Non-pigmented ciliary epithelial cell (primary cell): ENCODE results near the gene KRT1.

Experiments used
- DNase-seq: peaks from one replicate; pipeline ENCODE4 v3.0.0-alpha.2; 2010; ENCODE audit warnings: low read depth

Gene KRT1

GRCh38 chr12:52660934-52661499 is 19.2 kb downstream of the KRT1 start:
- no peak for DNase-seq

DNA sequence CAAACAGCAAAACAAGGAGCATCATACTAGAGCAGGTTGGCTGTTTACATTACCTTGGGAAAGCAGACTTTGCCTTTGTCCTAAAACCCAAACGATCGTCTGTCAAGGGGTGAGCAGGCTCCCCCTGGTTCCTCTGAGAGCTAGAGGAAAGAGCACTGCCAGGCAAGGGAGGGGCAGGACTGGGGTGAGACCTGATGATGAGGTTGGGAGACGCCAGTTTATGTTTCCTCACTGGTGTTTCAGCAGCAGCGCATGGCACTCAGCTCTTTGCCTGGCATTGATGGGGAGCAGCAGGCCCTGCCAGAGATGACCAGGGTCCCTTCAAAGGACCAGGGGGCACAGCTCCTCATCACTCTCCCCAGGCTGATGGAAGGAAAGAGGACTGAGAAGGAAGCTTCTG is 20.3 kb downstream of the KRT1 start:
- DNase-seq = no peak

GRCh38 chr12:52659395-52659794 is 20.8 kb downstream of the KRT1 start:
- no peak for DNase-seq

- no peak for DNase-seq
Measured at GRCh38 chr12:52658196-52658595, 22.0 kb downstream of the KRT1 start.

DNA sequence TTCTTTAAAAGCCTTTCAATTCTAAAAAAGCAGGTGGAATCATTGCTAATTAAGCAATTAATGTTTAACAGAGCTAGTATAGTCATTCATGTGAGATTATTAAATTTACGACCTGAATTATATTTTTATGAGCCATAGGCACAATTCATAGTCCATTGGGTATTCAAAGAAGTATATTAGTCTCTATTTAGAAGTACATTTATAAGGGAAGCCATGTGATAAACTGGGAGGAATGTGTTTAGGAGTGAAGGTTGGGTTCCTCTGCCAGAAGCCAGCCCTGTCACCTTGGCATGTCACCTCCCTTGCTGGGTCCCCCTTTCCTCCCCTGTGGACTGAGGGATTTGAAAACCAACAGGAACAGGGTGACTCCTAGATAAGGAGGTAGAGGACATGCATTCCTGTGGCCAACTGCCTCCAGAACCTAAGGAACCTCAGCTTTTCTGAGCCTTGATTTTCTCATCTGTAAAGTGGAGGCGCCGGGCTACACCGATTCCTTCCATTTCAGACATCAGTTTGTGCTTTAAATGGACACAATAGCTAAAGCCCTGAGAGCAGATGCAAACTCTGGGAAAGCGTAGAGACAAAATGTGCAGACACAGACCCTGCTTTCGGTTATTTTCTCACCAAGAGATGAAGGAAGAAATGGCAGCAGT is 22.8 kb downstream of the KRT1 start:
- no peak for DNase-seq

GRCh38 chr12:52656616-52657015 is 23.6 kb downstream of the KRT1 start:
- DNase-seq = no peak

GRCh38 chr12:52655720-52656124 is 24.5 kb downstream of the KRT1 start:
- no peak for DNase-seq

- no peak for DNase-seq
Measured at GRCh38 chr12:52655251-52655650, 25.0 kb downstream of the KRT1 start.

GRCh38 chr12:52651726-52652261 is 28.4 kb downstream of the KRT1 start, which contains the start of gene KRT2:
KRT2 (minus strand) TSS chr12:52652211; CDS start chr12:52652142, 69 bp downstream.
- DNase-seq = no peak

DNA sequence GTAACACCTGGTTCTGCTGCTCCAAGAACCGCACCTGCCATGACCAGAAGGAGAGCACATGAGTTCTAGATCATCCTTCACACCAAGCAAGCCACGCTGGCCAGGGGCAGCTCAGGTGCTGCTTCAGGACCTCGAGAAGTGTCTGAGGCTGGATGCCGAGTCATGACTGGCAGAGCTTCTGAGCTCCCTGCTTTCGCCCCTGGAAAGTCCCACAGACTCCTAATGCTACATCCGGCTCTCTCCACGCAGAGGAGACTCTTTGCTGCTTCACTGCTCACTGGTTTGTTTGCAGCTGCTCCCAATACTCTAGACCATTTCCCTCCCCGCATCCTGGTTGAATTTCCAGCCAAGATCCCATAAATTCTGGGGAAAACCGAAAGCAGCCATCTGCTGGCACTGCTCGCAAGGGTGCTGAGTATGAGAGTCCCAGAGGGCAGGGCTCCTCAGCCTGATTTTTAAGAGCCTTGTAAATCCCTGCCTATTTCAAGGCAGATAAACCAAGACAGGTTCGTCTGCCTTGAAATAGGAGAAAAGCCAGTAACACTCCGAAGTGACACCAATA is 29.6 kb downstream of the KRT1 start:
- DNase-seq = no peak

GRCh38 chr12:52649066-52649465 is 31.1 kb downstream of the KRT1 start:
- no peak for DNase-seq

DNA sequence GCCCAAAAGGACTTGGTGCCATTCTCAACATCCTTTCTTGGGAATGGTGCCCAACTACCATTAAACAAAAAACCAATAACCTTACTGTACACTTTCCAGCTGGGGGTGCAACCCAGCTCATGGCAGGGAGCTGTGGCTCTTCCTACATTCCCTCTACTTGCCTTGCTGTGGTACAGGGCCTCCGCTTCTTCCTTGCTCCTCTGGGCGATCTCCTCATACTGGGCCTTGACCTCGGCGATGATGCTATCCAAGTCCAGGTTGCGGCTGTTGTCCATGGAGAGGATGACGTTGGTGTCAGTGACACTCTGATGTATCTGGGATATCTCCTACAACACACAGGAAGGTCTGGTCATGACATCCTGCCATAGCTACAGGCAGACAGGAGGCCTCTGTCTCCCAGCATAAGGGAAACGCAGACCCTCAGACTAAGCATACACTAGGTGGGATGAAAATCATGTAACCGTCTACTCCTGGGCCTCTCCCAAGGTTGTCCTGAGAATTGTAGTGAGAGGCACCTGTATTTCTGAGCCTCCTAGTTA is 32.1 kb downstream of the KRT1 start:
- no peak for DNase-seq

DNA sequence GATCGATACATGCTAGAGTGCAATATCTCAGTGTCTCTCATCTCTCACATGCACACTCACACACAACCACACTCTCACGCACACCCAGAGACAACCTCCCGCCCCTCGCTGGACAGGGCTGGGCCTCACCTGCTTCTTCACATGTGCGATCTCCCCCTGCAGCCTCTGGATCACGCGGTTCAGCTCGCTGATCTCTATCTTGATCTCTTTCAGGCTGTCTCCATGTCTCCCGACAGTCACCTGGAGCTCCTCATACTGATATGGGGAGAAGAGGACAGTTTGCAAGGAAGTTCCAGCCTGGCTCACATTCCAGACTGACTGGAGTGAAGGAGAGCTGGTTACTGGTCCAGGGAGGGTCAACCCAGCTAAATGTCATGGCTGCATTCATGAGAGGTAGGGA is 32.6 kb downstream of the KRT1 start:
- no peak for DNase-seq

DNA sequence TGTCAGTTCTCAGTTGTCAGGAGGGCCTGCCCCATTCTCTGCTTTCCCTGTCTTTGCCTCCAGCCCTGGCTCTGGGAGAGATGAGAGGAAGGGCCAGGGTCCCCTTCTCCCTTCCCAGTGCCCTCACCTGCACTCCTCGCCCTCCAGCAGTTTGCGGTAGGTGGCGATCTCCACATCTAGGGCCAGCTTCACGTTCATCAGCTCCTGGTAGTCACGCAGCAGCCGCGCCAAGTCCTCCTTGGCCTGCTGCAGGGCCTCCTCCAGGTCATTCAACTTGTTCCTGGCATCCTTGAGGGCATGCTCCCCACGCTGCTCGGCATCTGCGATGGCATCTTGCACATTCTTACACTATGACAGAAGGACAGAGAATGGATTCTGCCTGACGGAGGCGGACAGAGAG is 33.6 kb downstream of the KRT1 start:
- DNase-seq = no peak

DNA sequence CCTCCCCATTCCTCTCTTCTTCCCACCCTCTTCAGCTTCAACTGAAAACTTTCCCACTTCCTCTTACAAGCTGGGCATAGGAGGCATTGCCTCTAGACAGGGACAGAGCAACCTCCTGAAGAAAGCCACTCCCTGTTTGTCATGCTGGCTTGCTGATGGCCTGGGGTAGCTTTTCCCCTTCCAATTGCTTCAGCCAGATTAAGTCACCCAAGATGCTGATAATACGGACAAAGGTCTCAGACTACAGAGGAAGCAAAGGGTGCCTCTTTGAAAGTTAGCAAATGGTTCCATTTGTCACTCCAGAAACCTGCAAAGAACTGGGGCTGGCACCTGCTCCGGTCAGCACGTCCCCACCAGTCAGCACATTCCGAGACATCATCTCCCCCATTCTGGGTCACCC is 34.2 kb downstream of the KRT1 start:
- no peak for DNase-seq

GRCh38 chr12:52645120-52645761 is 35.0 kb downstream of the KRT1 start:
- DNase-seq = no peak

- DNase-seq = no peak
Measured at GRCh38 chr12:52644078-52644415, 36.2 kb downstream of the KRT1 start.

DNA sequence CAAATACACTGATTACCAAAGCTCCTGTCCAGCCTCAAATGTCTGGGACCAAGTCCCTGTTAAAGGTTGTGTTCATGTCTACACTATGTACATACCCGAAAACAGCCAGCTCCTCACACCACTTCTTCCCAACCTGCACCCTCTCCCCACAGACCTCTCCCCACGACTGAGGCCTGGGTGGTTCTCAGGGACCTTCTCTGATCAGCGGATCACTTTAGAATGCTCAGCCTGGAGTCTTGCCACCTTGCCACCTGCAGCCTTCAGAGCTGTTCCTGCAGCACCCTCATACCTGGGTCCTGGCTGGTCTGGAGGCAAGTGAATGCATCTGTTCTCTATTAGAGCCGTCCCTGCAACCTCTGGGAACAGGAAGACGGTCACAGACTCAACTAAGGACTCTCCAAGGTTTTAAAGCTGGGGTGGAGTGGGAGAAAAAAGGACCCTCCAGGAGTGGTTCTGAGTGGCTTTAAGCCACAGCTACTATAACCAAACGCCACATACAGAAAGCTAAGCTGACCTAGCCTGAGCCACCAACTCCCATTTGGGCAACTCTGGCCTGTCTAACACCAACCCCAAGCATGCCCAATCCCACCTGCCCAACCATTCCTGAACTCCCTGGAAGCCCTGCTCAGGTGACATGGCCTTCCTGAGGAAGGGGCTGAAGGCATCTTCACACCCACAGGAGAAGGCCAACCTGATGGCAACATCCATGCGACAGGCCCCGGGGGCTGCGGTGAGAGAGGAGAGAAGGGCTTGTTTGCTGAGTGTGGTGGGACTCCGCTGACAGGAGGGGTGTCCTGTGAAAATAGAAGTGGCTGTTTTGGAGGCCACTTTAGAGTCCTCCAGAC is 36.8 kb downstream of the KRT1 start:
- no peak for DNase-seq

DNA sequence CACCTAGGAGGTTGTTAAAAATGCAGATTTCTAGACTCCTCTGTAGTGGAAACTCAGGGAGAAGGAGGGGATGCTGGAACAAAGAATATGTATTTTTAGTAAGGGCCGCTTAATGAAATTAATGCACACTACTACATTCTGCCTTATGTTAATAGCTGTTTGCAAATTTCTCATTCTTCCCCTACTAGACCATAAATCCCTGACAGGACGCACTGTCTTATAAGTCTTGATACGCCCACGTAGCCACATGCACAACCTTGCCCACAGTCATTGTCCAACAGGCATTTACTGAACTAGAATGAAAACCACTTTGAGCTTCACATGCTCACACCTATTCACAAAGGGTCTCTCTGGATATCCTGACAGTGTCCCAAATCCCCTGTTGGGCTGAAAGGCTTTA is 38.7 kb downstream of the KRT1 start:
- no peak for DNase-seq

DNA sequence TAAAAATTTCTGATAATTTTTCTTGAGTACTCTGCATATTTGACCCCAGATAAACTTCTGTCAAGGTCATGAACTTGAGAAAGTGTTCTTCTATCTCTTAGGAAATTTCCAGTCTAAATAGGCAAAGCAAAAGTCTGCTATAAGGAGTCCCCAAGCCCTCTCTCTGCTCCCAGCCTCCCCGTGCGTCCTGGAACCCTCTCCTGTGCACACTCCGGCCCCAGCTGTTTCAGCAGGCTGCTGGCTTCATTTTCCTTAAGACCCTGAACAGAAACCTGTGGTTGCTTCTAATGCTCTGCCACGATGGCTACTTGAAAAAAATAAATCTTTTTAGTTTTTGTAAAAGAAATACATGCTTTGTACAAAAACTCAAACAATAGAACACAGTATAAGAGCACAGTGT is 42.9 kb downstream of the KRT1 start:
- no peak for DNase-seq

DNA sequence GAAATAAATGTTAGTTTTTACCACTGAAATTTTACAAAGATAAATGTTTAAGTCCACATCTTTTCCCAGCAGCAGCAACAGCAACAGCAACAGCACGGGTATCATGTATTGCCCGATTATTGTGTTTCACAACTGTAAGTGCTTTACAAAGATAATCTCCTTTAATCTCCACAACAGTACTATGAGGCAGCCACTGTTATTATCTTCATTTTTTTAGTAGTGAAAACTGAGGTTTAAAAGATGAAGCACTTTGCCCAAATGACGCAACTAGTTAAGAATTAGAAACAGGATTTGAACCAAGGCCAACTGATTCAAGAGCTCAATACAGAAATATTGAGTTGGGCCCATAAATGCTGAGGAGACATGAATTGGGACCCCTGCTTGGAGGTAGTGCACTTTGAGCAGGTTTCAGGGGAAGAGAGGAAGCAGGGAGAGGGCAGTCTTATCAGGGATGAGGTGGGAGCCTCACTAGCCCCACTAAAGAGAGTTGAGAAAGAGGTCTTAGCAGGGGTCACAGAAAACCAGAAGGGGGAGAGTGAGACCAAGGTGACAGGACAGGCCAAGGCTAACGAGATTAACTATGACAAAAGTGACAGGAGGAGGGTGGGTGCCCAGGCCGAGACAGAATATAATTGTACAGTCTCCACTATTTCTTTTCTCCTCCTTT is 43.5 kb downstream of the KRT1 start:
- no peak for DNase-seq
